ENCODE data around the gene FOLH1. TPM values are rescaled to one million over a fixed set of nuclear protein-coding genes. Genes with fewer than 3 reads are reported as not detected.
"Not testable (repeated sequence)": the region's sequence is repeated elsewhere in the genome, so short reads cannot be mapped to it uniquely, and the experiment has no call there.

FOLH1 gene
- 0.07 TPM in 1 of 2 replicates, not detected in the other for total RNA-seq

DNA sequence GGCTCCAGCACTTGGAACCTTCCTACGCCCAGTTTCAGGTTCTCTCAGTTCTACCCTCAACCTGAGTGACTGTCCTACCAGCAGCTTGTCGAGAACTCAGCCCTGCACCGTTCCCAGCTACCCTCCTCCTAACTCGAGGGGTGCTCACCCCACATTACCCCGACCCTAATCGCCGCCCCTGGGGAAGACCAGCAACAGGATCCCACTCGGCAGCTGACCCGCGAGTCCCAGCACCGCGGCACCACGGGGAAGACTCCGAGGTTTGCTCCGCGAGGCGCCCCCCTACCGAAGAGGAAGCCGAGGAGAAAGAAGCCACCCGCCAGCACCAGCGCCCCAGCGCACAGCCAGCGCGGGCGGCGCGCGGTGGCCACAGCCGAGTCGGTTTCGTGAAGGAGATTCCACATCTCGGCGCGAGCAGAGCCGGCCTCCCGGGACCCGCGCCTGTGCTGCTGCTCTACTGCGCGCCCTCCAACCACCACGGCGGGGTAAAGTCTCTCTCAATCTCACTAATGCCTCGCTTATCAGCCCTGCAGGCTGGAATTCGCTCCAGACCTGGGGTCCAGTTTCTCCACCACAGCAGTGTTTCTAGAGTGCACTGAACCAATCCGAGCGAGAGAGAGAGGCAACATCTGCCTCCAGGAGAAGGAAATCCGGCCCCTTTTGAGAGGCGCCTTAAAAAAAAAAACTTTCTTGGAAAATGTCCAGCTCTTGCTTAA lies at the start of gene FOLH1:
Gene FOLH1 (minus strand): TSS at position 597 of the 716 bp plus-strand sequence. CDS start 193 bp downstream, at position 404.
- no peak for DNase-seq (ENCODE audit: low read depth, low spot score)

DNA sequence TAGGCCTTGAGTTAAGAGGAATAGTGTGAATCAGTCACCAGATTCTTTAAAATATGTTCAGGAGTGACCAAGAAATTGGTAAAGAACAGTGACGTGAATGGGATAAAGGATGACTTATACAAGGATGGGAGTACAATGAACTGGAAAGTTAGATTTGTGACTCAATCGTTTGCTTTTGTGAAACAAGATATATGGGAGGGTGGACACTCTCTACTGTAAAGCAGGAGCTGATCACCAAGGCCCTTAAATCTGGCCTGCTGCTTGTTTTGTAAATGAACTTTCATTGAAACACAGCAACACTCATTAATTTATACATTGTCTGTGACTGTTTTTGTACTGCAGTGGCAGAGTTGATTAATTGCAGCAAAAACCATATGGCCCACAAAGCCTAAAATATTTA lies 46.7 kb upstream of the FOLH1 start:
- DNase-seq (ENCODE audit: low read depth, low spot score): not testable (repeated sequence)

DNA sequence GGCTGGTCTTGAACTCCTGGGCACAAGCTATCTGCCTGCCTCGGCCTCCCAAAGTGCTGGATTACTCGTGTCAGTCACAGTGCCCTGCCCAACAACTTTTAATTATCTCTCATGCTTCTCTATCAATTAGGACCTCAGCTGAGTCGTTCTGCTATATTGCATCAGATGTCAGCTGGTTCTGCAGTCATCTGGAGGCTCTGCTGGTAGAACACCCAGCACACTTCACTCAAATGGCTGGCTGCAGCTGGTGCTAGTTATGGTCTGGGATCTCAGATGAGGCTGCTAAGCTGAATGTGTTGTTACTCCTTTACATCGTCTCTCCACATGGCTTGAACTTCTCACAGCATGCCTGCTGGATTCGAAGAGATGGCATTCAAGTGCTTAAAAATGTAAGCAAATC lies 42.8 kb upstream of the FOLH1 start:
- not testable (repeated sequence) for DNase-seq (ENCODE audit: low read depth, low spot score)

DNA sequence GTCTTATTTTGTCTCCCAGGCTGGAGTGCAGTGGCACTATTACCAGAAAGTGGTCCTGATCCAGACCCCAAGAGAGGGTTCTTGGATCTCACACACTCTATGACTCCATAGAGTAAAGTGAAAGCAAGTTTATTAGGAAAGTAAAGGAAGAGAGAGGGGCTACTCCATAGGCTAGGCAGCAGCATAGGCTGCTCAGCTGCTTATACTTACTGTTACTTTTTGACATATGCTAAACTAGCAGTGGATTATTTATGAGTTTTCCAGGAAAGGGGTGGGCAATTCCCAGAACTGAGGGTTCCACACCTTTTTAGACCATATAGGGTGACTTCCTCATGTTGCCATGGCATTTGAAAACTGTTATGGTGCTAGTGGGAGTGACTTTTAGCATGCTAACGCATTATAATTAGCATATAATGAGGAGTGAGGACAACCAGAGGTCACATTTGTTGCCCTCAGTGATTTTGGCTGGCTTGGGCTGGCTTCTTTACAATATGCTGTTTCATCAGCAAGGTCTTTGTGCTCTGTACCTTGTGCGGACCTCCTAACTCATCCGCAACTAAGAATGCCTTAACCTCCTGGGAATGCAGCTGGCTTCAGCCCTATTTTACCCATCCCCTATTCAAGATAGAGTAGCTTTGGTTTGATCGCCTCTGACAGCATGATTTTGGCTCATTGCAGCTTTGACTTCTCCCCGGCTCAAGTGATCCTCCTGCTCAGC lies 42.2 kb upstream of the FOLH1 start:
- not testable (repeated sequence) for DNase-seq (ENCODE audit: low read depth, low spot score)

DNA sequence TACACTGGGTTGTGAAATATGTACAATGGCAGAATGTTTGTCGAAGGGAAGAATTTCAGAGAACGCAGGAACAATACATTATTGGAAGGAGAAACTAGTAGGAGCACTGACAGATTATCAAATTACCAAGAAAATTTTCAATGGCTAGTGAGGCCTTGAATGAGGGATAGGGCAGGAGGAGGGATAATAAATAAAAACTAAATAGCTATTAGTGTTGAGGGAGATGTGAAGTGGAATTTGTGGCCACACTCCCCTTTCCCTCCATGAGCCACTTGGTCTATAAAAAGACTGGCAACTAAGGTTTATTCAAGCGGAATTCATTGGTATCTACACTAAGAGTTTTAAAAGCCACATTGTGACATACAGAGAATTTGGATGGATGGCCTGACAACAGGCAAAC lies 41.0 kb upstream of the FOLH1 start:
- not testable (repeated sequence) for DNase-seq (ENCODE audit: low read depth, low spot score)

DNA sequence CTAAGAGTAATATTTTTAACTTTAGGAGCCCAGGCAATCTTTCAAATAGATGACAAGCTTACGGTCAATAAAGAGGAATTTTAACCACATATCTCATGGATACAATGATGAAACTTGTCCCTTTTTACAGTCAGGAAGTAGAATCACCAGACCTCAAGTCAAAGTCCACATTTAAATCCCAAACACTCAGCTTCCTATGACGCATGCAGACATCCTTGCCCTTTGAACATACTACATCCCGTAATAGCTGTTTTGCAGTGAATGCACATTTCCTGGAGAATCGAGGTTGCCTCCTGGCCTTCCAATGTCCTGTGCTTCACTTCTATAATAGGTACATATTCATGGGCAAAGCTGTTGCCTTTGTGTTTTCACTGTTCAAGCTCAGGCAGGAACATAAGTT lies 25.3 kb upstream of the FOLH1 start:
- peak; percentile 5 for DNase-seq (ENCODE audit: low read depth, low spot score)

DNA sequence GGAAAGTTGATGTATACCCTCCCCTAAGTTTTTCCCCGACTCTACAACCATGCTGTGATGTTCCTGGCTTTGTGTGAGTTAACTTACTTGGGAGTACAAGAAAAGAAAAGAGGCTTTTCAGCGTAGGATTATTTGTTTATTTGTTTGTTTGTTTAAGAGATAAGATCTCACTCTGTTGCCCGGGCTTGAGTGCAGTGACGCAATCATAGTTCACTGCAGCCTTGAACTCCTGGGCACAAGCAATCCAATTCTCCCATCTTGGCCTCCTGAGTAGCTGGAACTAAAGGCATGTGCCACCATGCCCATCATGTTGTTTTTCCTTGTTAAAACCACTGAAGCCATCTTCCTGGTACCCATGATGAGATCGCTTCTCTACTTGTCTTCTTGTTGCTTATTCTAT lies 24.6 kb upstream of the FOLH1 start:
- not testable (repeated sequence) for DNase-seq (ENCODE audit: low read depth, low spot score)

DNA sequence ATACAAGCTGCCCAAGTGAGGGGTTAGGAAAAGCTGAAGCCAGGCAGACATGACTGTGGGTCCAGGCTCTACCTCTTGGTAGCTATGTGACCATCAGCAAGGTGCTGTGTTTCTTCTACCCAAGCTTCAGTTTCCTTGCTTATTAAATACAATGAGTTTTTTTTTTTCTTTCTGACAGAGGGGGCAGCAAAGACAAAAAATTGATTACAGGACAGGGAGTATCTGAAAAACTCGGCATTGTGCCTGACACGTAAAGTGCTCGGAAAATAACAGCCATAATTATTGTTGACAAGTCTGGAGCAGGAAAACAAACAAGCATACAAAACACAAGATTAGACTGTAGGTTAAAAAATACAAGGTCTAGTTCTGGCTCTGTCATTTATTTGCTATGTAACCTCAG lies 23.3 kb upstream of the FOLH1 start:
- DNase-seq (ENCODE audit: low read depth, low spot score): not testable (repeated sequence)

DNA sequence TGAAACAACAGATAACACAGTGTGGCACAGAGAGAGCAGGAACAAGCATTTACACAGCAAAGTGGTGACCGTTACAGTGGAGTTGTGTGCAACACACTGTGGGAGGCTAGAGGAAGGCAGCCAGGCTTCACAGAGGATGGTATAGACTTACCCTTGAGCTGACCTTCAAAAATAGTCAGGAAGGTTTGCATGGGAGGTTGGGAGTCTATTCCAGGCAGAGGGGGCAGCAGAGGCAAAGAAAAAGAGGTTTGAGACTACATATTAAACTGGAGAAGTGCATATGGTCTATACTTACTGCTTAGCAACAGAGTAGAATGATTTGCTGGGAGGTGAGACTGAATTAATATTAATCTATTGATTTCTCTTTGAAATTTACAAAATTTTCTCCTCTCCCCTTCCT lies 22.1 kb upstream of the FOLH1 start:
- not testable (repeated sequence) for DNase-seq (ENCODE audit: low read depth, low spot score)

DNA sequence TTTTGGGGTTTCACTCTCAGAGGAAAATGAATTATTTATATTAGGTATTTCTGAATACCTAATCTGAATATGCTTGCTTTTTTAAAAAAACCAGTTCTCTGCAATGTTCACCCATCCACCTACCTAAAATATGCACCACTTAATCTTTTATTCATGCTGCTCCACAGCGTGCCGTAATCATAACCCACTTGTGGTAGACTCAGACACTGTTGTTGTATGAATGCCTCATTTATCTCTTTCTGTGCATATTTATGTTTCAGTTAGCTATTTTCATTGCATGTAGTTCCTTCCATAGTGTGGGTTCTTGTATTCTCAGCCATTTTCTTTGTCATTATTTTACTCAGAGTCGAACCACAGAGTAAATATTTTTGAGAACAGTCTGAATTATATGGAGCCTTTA lies 21.6 kb upstream of the FOLH1 start:
- not testable (repeated sequence) for DNase-seq (ENCODE audit: low read depth, low spot score)

DNA sequence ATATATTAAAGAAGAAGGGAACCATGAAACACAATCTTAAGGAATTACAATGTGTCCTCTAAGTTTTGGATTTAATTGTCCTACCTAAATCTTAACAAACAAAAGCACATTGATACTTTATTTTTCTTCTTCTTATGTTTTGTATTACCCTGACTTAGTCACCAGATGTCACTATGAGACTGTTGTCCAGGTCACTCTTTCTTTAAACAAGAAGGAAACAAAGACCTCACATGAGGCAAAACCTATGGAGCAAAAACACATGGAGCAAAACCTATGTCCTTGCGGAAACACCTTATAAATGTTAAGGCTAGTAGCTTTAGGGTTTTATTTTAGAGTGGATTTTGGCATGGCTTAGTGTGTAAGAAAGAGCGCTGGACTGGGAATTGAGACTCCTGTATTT lies 20.7 kb upstream of the FOLH1 start:
- DNase-seq (ENCODE audit: low read depth, low spot score): not testable (repeated sequence)

DNA sequence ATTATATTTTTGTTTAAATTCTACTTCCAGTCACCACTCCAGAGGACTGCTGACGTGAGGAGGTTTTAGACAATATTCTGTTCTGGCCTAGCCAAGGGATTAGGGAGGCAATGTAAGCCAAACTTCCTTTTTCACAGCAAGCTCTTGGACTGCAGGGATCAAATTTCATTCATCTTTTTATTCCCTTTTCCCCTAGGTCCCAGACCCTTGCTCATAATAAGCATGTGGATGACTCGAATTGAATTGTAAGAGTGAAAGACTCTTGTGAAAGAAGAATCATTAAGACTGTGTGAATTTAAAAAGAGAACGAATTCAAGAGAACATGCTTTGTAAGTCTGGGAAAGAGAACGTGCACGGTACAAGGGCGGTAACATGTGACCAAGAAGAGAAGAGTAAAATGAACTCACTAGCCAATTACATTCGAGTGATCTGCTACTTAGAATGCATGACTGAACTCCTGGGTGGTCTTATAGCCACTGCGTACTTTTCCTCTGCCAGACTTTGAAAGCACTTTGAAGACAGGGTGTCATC lies 16.9 kb upstream of the FOLH1 start:
- DNase-seq (ENCODE audit: low read depth, low spot score): not testable (repeated sequence)

DNA sequence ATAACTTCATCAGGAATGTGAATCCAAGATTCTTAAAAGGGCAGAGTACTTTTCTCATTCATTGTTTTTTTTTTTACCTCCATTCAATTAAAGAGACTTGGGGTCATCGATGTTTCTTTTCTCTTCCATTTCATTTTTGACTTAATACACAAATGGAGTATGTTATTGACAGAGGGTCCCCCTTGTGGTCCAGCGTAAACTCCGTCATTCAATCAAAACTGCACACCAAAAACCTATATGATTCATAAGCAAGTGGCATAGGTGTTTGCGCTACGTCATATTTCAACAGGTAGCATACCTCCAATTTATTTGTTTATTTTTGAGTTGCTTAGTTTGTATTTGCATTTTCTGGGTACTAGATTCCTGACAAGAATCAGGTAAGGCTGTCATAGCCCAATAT lies 12.7 kb upstream of the FOLH1 start:
- DNase-seq (ENCODE audit: low read depth, low spot score): no peak

DNA sequence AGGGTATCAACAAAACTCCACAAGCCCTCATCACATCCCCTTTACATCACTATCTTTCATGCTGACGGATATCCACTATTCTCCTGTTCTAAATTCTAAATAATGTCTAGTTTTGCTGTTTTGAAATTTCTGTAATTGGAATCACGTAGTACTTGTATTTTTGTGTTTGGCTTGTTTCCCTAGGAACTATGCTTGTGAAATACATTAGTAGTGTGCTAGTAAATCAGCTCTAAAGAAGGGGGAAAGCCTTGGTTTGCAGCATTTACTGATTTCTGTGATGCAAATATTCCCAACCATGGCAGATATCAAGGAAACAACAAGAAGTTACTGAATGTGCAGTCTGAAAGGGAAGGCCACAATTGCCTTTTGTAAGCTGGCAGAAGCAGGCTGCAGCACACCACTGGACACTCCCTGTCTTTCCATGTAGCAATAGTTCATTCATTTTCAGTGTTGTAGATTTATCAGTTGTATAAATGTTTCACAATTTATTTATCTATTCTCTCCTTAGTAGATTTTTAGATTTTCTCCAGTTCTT lies 4.7 kb upstream of the FOLH1 start:
- no peak for DNase-seq (ENCODE audit: low read depth, low spot score)

DNA sequence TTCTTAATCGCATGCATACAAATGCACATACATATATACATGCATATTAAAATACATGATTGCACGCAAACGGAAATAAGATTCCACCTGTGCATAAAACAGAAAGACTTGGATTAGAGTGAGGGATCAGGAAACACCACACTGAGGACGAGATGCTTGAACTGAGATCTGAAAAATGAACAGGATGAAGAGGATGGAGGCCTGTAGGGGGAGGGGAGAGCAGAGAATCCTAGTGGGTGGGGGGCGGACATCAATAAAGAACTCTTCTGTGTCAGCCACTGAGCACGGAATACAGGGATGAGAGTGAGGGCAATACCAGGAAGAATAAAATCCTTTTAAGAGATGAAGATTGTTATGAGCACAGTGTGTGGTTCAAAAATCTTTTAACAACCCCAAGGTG lies 1.4 kb downstream of the FOLH1 start:
- not testable (repeated sequence) for DNase-seq (ENCODE audit: low read depth, low spot score)

DNA sequence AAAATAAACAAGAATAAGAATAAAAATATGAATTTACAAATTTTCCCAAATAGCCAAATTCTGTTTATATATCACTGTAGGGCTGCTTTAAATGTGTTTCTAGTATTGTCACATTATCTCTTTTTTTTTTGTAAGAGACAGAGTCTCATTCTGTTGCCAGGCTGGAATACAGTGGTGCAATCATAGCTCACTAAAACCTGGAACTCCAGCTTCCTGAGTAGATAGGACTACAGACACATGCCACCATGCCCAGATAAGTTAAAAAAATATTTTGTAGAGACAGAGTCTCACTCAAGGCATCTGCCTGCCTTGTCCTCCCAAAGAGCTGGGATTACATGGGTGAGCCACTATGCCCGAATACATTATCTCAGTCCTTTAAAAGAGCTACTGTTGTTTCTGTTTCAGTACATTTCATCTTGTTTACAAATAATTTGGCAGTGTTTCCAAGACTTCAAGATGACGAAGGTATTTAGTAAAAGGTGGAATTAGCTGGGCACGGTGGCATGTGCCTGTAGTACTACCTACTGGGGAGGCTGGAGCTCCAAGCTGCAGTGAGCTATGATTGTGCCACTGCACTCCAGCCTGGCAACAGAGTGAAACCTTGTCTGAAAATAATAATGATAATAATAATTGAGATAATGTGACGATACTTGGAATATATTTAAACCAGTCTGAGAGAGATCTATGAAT lies 6.0 kb downstream of the FOLH1 start:
- no peak for DNase-seq (ENCODE audit: low read depth, low spot score)

DNA sequence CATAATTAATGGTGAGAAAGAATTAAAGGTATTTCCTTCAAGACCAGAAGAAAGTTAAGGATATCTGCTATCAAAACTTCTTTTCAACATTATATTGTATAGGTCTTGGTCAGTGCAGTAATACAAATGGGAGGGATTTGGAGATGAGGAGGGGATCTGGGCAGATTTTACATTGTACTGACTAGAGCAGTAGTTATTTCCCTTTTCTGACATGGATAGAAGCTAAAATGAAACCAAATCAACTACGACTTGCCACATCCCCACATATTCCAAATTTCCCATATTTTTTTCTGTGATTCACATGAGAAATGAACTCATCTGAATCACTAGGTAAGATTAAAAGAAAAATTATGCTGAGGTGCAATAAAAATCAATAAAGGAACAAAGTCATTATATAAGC lies 11.6 kb downstream of the FOLH1 start:
- DNase-seq (ENCODE audit: low read depth, low spot score): not testable (repeated sequence)

DNA sequence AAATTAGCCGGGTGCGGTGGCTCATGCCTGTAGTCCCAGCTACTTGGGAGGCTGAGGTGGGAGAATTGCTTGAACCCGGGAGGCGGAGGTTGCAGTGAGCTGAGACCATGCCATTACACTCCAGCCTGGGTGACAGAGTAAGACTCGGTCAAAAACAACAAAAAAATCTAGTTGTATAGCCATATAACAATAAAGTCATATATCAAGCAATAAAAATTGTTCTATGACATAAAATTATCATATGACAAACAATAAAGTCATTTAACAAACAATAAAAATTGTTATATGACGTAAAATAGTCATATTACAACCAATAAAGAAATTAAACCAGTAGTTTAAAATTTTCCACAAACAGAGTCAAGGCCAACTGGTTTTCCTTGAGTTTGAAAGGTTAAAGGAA lies 12.4 kb downstream of the FOLH1 start:
- DNase-seq (ENCODE audit: low read depth, low spot score): not testable (repeated sequence)

DNA sequence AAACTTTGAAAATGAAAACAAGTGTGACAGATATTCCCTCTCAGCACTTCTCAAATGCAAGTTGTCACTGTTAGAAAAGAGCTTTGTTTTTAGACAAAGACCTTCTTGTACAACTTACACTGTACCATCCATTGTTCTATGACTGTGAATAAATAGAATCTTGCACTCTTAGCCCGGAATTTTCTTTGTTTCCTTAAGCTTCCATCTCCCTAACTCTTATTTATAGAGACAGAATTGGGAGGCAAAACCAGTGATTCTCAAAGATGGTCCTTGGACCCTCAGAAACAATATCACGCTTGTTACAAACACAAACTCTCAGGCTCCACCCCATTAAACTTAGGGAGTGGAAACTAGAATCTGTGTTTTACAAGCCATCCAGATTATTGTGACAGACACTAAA lies 18.1 kb downstream of the FOLH1 start:
- not testable (repeated sequence) for DNase-seq (ENCODE audit: low read depth, low spot score)

DNA sequence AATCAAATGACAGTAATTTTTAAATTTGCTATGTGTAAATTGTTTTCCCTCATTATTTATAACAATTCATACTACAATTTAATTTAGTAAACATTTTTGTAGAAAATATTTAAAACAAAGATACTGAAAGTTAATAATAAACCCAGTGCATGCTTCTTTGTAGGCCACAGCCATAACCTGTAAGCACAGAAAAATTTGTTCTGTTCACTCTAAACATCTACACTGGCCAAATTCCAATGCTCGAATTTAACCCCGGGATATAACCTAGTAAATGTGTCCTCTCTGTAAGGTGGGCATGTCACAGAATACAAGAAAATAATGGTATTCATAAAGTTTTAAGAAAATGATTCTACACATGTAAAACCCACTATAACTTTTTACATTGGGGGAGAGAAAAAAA lies 22.2 kb downstream of the FOLH1 start:
- not testable (repeated sequence) for DNase-seq (ENCODE audit: low read depth, low spot score)

DNA sequence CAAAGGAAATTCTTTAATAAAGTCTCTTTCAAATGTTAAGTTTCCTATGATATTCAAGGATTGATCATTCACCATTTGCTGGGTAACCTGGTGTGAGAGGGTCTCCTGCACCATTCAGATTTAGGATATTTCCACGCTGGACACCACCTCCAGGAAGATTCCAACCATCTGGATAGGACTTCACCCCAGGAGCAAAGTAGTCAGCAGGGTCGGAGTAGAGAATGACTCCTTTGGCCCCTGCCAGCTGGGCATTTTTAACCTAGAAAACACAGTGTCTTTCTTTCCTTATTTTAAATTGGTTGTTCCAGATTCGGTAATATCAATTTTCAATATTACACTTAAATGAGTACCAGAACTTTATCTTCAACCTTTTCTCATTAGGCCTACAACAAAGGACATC lies 22.8 kb downstream of the FOLH1 start:
- DNase-seq (ENCODE audit: low read depth, low spot score): not testable (repeated sequence)

DNA sequence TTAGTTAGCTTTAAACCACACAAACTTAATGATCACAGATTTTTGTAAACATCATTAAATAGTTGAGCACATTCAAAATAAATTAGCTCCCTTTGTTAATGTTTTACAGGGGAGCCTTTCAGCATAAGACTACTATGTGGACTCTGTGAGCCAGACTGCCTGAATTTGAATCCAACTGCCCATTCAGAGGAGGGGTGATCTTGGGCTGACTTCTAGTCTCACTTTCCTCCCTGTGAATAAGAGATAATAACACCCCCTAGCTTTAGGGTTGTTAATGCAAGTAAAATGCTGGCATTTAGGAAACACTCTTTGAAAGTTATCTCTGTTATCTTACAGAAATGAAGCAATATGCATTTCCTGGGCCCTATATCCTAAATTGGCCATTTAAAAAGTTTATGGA lies 23.6 kb downstream of the FOLH1 start:
- DNase-seq (ENCODE audit: low read depth, low spot score): not testable (repeated sequence)
